Left renal pelvis (tissue), 4 donors: ENCODE data around the gene FAM168B. TPM values are rescaled to one million over a fixed set of nuclear protein-coding genes. Genes with fewer than 3 reads are reported as not detected.
"Not testable (repeated sequence)": the region's sequence is repeated elsewhere in the genome, so short reads cannot be mapped to it uniquely, and the experiment has no call there.

Source experiments
- DNase-seq, 4 donors: peaks; one replicate each; pipeline ENCODE4 v3.0.0-alpha.2; 2013; ENCODE audit warnings: low read depth in 4 of 4, low spot score in 3 of 4
- polyA plus RNA-seq, 4 donors: library from polyadenylated mRNA; unstranded; fragments of 120-200 nt; gene quantifications; one replicate each; pipeline ENCODE4 v1.2.1, GENCODE V29; 2013; ENCODE audit not compliant: insufficient read length in 4 of 4

Gene FAM168B
- polyA plus RNA-seq, 4 donors: 106 to 121 (median 114) TPM

GRCh38 chr2:131104487-131105155 lies 11.4 kb upstream of the FAM168B start:
- no peak for DNase-seq

- DNase-seq: no peak
Observed at GRCh38 chr2:131103165-131103564, 9.9 kb upstream of the FAM168B start.

- no peak for DNase-seq
Observed at GRCh38 chr2:131094463-131095281, 1.4 kb upstream of the FAM168B start.

- DNase-seq: no peak
Observed at GRCh38 chr2:131093696-131094462, 619 bp upstream of the FAM168B start.

- DNase-seq: no peak
Observed at GRCh38 chr2:131092458-131093005, 728 bp downstream of the FAM168B start.

GRCh38 chr2:131085646-131086045 lies 7.6 kb downstream of the FAM168B start:
- DNase-seq: no peak

GRCh38 chr2:131081190-131081589 lies 12.1 kb downstream of the FAM168B start:
- no peak for DNase-seq

GRCh38 chr2:131079931-131080330 lies 13.3 kb downstream of the FAM168B start:
- DNase-seq: not testable (repeated sequence)

GRCh38 chr2:131077966-131078365 lies 15.3 kb downstream of the FAM168B start:
- no peak for DNase-seq

- no peak for DNase-seq
Observed at GRCh38 chr2:131077182-131077846, 15.9 kb downstream of the FAM168B start.

GRCh38 chr2:131076707-131077106 lies 16.6 kb downstream of the FAM168B start:
- no peak for DNase-seq

GRCh38 chr2:131075578-131075977 lies 17.7 kb downstream of the FAM168B start:
- not testable (repeated sequence) for DNase-seq

- DNase-seq: not testable (repeated sequence)
Observed at GRCh38 chr2:131068172-131068571, 25.1 kb downstream of the FAM168B start.

GRCh38 chr2:131067465-131068125 lies 25.7 kb downstream of the FAM168B start:
- no peak for DNase-seq

GRCh38 chr2:131064589-131065512 lies 28.4 kb downstream of the FAM168B start:
- DNase-seq: no peak

GRCh38 chr2:131063501-131064283 lies 29.6 kb downstream of the FAM168B start:
- DNase-seq: no peak

GRCh38 chr2:131058920-131059319 lies 34.3 kb downstream of the FAM168B start:
- no peak for DNase-seq

- no peak for DNase-seq
Observed at GRCh38 chr2:131058214-131058843, 34.9 kb downstream of the FAM168B start.
